Endodermal cell (in vitro differentiated cells): ENCODE measurements around the gene CLEC4G. TPM values are rescaled to one million over a fixed set of nuclear protein-coding genes. Genes with fewer than 3 reads are reported as not detected.
"Not testable (repeated sequence)": the region's sequence is repeated elsewhere in the genome, so short reads cannot be mapped to it uniquely, and the experiment has no call there.

ENCODE experiments used
- DNase-seq: peaks from one replicate; pipeline ENCODE4 v3.0.0-alpha.2; 2017
- H3K27ac ChIP-seq: 2 replicates; pipeline ENCODE4 v1.5.1; 2013; ENCODE audit warnings: mild to moderate bottlenecking, low read depth, low read length, moderate library complexity
- H3K27me3 ChIP-seq: 2 replicates; pipeline ENCODE4 v1.6.1; 2013; ENCODE audit warnings: mild to moderate bottlenecking, low read length, moderate library complexity; ENCODE audit not compliant: insufficient read depth, control insufficient read depth, poor library complexity, severe bottlenecking
- H3K36me3 ChIP-seq: 2 replicates; pipeline ENCODE4 v1.7.0; 2013; ENCODE audit warnings: mild to moderate bottlenecking, low read length, moderate library complexity; ENCODE audit not compliant: control insufficient read depth, insufficient read depth
- H3K4me1 ChIP-seq: one replicate; pipeline ENCODE4 v1.7.0; 2013; ENCODE audit warnings: low read length; ENCODE audit not compliant: control insufficient read depth, insufficient read depth
- H3K4me3 ChIP-seq: 2 replicates; pipeline ENCODE4 v1.5.1; 2013; ENCODE audit warnings: mild to moderate bottlenecking, low read length, moderate library complexity
- H3K9ac ChIP-seq: 2 replicates; pipeline ENCODE4 v1.6.1; 2013; ENCODE audit warnings: mild to moderate bottlenecking, low read length, moderate library complexity; ENCODE audit not compliant: poor library complexity, severe bottlenecking; ENCODE audit errors: extremely low read depth
- H3K9me3 ChIP-seq: 2 replicates; pipeline ENCODE4 v1.6.1; 2013; ENCODE audit warnings: mild to moderate bottlenecking, low read length, moderate library complexity; ENCODE audit not compliant: control insufficient read depth
- H3K27ac Mint-ChIP-seq: 2 replicates; pipeline ENCODE4 v1.8.0; 2020; ENCODE audit warnings: mixed read lengths
- H3K27me3 Mint-ChIP-seq: 2 replicates; pipeline ENCODE4 v1.8.0; 2021; ENCODE audit warnings: mild to moderate bottlenecking, mixed read lengths; ENCODE audit not compliant: insufficient read depth
- H3K36me3 Mint-ChIP-seq: 2 replicates; pipeline ENCODE4 v1.8.0; 2020; ENCODE audit warnings: low read depth, mixed read lengths
- H3K4me1 Mint-ChIP-seq: 2 replicates; pipeline ENCODE4 v1.8.0; 2020; ENCODE audit warnings: mixed read lengths
- H3K4me3 Mint-ChIP-seq: 2 replicates; pipeline ENCODE4 v1.8.0; 2020; ENCODE audit warnings: mild to moderate bottlenecking, moderate library complexity, mixed read lengths
- H3K9me3 Mint-ChIP-seq: 2 replicates; pipeline ENCODE4 v1.8.0; 2020; ENCODE audit warnings: mild to moderate bottlenecking, mixed read lengths
- WGBS, 2 experiments: methylation state at CpG; one replicate each; pipeline versions ENCODE4 v1.1.5 to v1.1.7; 2013; ENCODE audit warnings: missing lambda C conversion rate in 2 of 2, mixed read lengths in 1 of 2; ENCODE audit not compliant: insufficient coverage in 1 of 2, insufficient read length in 1 of 2; 5-methylcytosine and 5-hydroxymethylcytosine counted together
- total RNA-seq, 2 donors: library from RNA; stranded (reverse); fragmentation: NEBNext Ultra II Directional in 1 of 2; extraction: Animal tissue kit (Norgen Biotek cat#: 25700) in 1 of 2; gene quantifications; 2 replicates in 1 of 2; 3 replicates in 1 of 2; pipeline ENCODE4 v1.2.1, GENCODE V29; 2021
- TF ChIP-seq, protein P1 (sequence below): fragments of 200-600 bp; sonication (generic); conservative IDR thresholded peaks from 2 replicates; pipeline ENCODE4 v1.5.0; 2021; ENCODE audit warnings: antibody characterized with exemption, mild to moderate bottlenecking

CLEC4G gene
- total RNA-seq, 2 donors from 2014 or later: not detected

DNA sequence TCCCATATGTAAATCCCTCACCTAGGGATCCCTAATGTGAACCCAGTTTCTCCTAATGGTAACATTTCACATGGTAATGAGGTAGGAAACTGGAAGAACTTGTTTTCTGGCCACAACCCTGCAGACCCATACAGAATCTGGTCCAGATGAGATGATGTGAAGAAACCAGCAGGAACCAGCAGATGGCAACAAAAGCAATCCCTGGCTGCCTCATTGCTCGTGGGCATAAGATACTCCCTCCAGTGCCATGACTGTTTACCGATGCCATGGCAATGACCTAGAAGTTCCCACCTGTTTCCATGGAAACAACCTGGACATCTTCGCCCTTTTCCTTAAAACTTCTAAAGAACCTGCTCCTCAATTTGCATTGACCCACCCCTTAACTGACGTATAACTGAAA lies 16.8 kb upstream of the CLEC4G start:
- no peaks in the 10 kb centered on the region for H3K9me3 ChIP-seq
- H3K9me3 Mint-ChIP-seq: peaks cover 19% of the 10 kb centered on the region
- H3K27ac Mint-ChIP-seq: no peak overlapping the region
- no peak overlapping the region for H3K9ac ChIP-seq
- no peaks in the 10 kb centered on the region for H3K27me3 ChIP-seq
- H3K4me3 ChIP-seq: no peak overlapping the region
- TF ChIP-seq, protein P1, sequence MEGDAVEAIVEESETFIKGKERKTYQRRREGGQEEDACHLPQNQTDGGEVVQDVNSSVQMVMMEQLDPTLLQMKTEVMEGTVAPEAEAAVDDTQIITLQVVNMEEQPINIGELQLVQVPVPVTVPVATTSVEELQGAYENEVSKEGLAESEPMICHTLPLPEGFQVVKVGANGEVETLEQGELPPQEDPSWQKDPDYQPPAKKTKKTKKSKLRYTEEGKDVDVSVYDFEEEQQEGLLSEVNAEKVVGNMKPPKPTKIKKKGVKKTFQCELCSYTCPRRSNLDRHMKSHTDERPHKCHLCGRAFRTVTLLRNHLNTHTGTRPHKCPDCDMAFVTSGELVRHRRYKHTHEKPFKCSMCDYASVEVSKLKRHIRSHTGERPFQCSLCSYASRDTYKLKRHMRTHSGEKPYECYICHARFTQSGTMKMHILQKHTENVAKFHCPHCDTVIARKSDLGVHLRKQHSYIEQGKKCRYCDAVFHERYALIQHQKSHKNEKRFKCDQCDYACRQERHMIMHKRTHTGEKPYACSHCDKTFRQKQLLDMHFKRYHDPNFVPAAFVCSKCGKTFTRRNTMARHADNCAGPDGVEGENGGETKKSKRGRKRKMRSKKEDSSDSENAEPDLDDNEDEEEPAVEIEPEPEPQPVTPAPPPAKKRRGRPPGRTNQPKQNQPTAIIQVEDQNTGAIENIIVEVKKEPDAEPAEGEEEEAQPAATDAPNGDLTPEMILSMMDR: peak; percentile 59
- H3K27me3 Mint-ChIP-seq: peaks cover 25% of the 10 kb centered on the region
- 59 to 70% methylated on average over 2 to 4 of the region's 4 CpGs for WGBS, 2 experiments
- no peaks in the 10 kb centered on the region for H3K4me1 ChIP-seq
- peak; percentile 83 for DNase-seq
- H3K4me1 Mint-ChIP-seq: no peaks in the 10 kb centered on the region
- no peak overlapping the region for H3K4me3 Mint-ChIP-seq
- H3K27ac ChIP-seq: no peak overlapping the region
- H3K36me3 Mint-ChIP-seq: no peaks in the 10 kb centered on the region
- no peaks in the 10 kb centered on the region for H3K36me3 ChIP-seq

DNA sequence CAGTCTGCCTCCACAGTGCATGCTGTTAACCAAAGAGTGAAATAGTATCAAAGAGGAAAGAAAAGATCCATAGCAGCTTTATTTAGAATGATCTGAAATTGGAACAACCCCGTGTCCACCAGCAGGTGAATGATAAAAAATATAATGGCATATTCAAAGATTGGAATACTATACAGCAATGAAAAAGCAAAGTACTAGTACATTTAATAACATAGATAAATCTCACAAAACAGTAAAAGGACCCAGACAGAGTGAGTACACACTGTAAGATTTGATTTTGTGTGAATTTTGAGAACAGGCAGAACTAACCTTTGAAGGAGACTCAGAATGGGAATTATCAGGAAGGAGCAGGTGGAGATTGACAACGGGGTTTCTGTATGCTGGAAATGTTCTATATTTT lies 16.3 kb upstream of the CLEC4G start:
- no peak overlapping the region for H3K27ac Mint-ChIP-seq
- H3K4me3 ChIP-seq: no peak overlapping the region
- no peaks in the 10 kb centered on the region for H3K9me3 ChIP-seq
- peaks cover 24% of the 10 kb centered on the region for H3K27me3 Mint-ChIP-seq
- no peaks in the 10 kb centered on the region for H3K27me3 ChIP-seq
- H3K36me3 Mint-ChIP-seq: no peaks in the 10 kb centered on the region
- H3K9ac ChIP-seq: no peak overlapping the region
- no peak overlapping the region for H3K4me3 Mint-ChIP-seq
- TF ChIP-seq, protein P1: no peak
- WGBS, 2 experiments: 60 to 67% methylated on average over 2 of the region's 2 CpGs
- H3K36me3 ChIP-seq: no peaks in the 10 kb centered on the region
- no peaks in the 10 kb centered on the region for H3K4me1 Mint-ChIP-seq
- no peak overlapping the region for H3K27ac ChIP-seq
- H3K9me3 Mint-ChIP-seq: peaks cover 15% of the 10 kb centered on the region
- DNase-seq: no peak
- no peaks in the 10 kb centered on the region for H3K4me1 ChIP-seq

DNA sequence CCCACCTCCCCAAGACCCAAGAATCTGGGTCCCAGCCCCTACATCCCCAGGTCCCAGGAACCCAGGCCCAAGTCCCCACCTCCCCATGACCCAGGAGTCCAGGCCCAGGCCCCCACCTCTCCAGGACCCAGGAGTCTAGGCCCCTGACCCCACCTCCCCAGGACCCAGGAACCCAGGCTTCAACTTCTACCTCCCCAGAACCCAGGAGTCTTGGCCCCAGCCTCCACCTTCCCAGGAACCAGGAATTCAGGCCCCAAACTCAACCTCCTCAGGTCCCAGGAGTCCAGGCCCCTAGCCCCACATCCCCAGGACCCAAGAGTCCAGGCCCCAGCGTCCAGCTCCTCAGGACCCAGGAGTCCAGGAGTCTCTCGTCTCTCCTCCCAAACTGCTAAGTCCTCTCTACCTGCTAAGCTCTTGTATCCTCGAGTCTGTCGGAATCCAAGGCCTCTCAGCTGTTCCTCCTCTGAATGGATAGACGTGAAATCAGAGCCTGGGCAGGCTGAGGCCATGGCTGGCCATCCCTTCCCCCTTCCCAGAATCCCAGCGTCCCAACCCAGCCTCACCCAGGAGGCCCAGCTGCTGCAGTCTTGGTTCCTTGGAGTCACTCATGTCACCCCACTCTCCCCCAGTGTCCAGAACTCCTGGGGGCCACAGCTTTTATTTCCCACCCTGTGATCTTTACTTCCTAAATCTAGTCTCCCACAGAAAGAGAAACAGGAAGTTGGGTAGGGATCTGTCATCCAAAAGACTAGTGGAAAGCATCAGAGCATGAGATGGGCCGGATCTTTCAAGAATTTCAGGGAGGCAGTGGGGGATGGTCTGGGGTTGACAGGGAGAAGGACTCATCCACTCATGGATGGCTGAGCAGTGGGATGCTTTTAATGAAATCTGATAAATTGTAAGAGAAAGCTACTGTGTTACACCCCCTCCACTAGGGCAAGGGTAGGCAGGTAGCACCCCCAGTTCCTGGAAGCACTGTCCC lies 15.3 kb upstream of the CLEC4G start, which contains the start of gene CD209:
Gene CD209, minus strand, starts transcription at position 632 of the 982 bp plus-strand sequence. Its CDS starts 23 bp downstream, at position 609.
- no peaks in the 10 kb centered on the region for H3K36me3 ChIP-seq
- H3K9me3 Mint-ChIP-seq: peaks cover 13% of the 10 kb centered on the region
- H3K9me3 ChIP-seq: no peaks in the 10 kb centered on the region
- peaks cover 26% of the 10 kb centered on the region for H3K27me3 Mint-ChIP-seq
- TF ChIP-seq, protein P1: no peak
- no peak within 1 kb of the TSS for H3K27ac ChIP-seq
- H3K27me3 ChIP-seq: no peaks in the 10 kb centered on the region
- H3K4me1 Mint-ChIP-seq: no peaks in the 10 kb centered on the region
- H3K36me3 Mint-ChIP-seq: no peaks in the 10 kb centered on the region
- H3K4me3 ChIP-seq: no peak within 1 kb of the TSS
- DNase-seq: no peak
- no peak within 1 kb of the TSS for H3K9ac ChIP-seq
- no peak within 1 kb of the TSS for H3K4me3 Mint-ChIP-seq
- no peak within 1 kb of the TSS for H3K27ac Mint-ChIP-seq
- 60 to 73% methylated on average over 6 to 7 of the region's 7 CpGs for WGBS, 2 experiments
- no peaks in the 10 kb centered on the region for H3K4me1 ChIP-seq

DNA sequence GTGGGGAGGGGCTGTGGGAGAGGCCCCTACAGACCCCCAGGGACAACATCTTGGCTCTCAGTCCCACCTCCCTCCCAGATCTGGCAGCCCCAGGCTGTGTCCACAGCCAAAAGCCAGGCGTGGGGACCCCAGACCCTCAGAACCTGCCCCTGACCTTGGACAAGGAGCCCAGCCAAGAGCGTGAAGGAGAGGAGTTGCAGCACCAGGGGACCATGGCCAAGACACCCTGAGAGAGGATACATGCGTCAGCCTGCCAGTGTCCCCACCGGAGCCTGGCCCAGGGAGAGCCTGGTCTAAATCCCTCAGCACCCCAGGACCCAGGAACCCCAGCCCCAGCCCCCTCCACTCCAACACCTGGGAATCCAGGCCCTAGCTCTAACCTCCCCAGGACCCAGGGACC lies 14.4 kb upstream of the CLEC4G start:
- H3K27ac Mint-ChIP-seq, H3K4me1 Mint-ChIP-seq, H3K36me3 ChIP-seq, H3K4me3 Mint-ChIP-seq, H3K27ac ChIP-seq, H3K4me1 ChIP-seq, H3K4me3 ChIP-seq, H3K36me3 Mint-ChIP-seq, H3K9me3 ChIP-seq, DNase-seq, H3K9ac ChIP-seq, H3K27me3 ChIP-seq: not testable (repeated sequence)
- Mint-ChIP-seq H3K27me3 (peaks cover 30% of the 10 kb centered on the region), H3K9me3 (peaks cover 11% of the 10 kb centered on the region)
- 82% methylated on average over 4 of the region's 4 CpGs; no CpG with 5 or more reads in 1 of the 2 experiments for WGBS, 2 experiments
